ENCODE measurements around the gene AIP. TPM values are rescaled to one million over a fixed set of nuclear protein-coding genes. Genes with fewer than 3 reads are reported as not detected.

Gene AIP
- total RNA-seq = 120 and 127 TPM in 2 replicates
- 123 TPM for total RNA-seq (2013)
- 176 and 205 TPM in 2 replicates for polyA plus RNA-seq
- 167 and 195 TPM in 2 replicates for polyA minus RNA-seq

DNA sequence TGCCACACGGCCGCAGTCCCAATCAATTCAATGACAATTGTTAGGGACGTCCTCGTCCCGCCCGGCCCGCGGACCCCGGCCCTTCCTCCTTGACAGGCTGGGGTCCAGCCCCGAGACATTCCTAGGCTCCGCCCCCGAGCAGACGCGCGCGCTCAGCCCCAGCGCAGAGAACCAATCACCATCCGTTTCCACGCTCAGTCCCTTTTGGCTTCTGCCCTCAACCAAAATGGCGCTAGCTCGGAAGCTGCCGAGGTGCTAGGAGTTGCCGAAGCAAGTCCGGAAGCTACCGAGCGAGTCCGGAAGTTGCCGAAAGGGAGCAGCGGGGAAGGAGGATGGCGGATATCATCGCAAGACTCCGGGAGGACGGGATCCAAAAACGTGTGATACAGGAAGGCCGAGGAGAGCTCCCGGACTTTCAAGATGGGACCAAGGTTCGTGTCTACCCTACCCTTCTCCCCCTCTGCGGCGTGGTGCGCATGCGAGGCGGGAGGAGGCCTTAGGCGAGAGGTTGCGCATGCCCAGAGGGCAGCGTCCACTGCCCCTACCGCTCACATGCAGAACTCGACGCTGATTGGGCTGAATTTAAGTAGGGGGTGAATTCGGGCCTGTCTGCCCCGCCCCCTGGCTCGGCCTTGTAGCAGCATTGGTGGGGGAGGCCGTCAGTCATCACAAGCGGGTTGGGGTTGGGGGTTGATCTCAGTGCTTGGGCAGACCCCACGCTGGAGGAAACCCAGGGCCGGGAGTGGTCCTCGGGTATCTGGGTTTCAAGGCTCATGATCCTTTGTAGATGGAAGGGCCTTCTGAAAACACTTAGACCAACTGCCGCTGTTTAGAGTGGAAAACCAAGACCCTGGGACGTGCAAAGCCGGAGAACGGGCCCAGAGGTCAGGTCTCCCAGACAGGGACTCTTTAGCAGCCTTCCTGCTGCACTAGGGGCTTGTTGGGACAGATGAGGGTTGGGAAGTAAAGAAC lies at the start of gene AIP:
Gene AIP, plus strand, starts transcription at position 200 of the 972 bp plus-strand sequence. Its CDS starts 133 bp downstream, at position 333.
- POLR2A ChIA-PET = interaction anchor here (0.5 to 4.9 kb wide), 16 partner anchors 8 to 195 kb away, joined by 3 to 53 read pairs (median 4); partner anchors contain the start of genes PITPNM1, POLD4, PPP1CA and PTPRCAP
- peaks cover 56% of the 10 kb centered on the region for H3K4me1 Mint-ChIP-seq
- intact Hi-C loops (cut with micrococcal nuclease) = loop anchor here (1.0 to 2.0 kb wide), 7 partner anchors 14 to 206 kb away; partner anchors contain the start of genes CDK2AP2, PITPNM1, PTPRCAP and RPS6KB2

More for the DNA sequence above, at the start of gene AIP:
- Histone ChIP-seq H4K20me1 (ENCODE audit: control insufficient read depth, insufficient read depth, low read length, poor library complexity, severe bottlenecking) (peaks cover 35% of the 10 kb centered on the region), H3K27me3 (replicated peaks in 1 of 4; ENCODE audit: control extremely low read depth in 1 of 4, control insufficient read depth in 3 of 4, insufficient read depth in 4 of 4, low read length in 3 of 4) (no peaks in the 10 kb centered on the region), H3K4me1 (ENCODE audit: control insufficient read depth in 2 of 2, insufficient read depth in 2 of 2, low read length in 2 of 2) (peaks cover 38 to 56% of the 10 kb centered on the region in 2 donors), H3K36me3 (replicated peaks in 1 of 2; ENCODE audit: control extremely low read depth in 1 of 2, control insufficient read depth in 1 of 2, extremely low read depth in 1 of 2, insufficient read depth in 2 of 2, low read length in 1 of 2) (peaks cover 0 to 18% of the 10 kb centered on the region in 2 experiments), H3K79me2 (ENCODE audit: control insufficient read depth, insufficient read depth, low read length) (peaks cover 42% of the 10 kb centered on the region), H3K9me3 (ENCODE audit: control extremely low read depth in 1 of 3, control insufficient read depth in 2 of 3, insufficient read depth in 1 of 3, low read length in 2 of 3) (no peaks in the 10 kb centered on the region), H3K4me2 (replicated peaks; ENCODE audit: low read depth, low read length, poor library complexity, severe bottlenecking) (peak within 1 kb of the TSS; percentile 89), H3K27ac (ENCODE audit: low read length in 2 of 2) (peak within 1 kb of the TSS; percentile 75 to 79), H3K9ac (ENCODE audit: low read length) (peak within 1 kb of the TSS; percentile 71), H2AFZ (ENCODE audit: insufficient read depth, low read depth, low read length, poor library complexity, severe bottlenecking) (peak within 1 kb of the TSS; percentile 83), H3K4me3 (ENCODE audit: control extremely low read depth in 1 of 5, extremely low read depth in 1 of 5, insufficient read depth in 1 of 5, low read depth in 2 of 5, low read length in 4 of 5) (peak within 1 kb of the TSS; percentile 56 to 99 (median 68))
- CTCF ChIA-PET = interaction anchor here (0.8 to 4.0 kb wide), 11 partner anchors 15 to 132 kb away, joined by 3 to 19 read pairs (median 5); partner anchors contain the start of genes PITPNM1, PPP1CA, RAD9A and RPS6KB2
- 11% methylated on average over 59 of the region's 60 CpGs for WGBS (ENCODE audit: insufficient coverage)
- H3K27ac Mint-ChIP-seq = peak within 1 kb of the TSS; percentile 100
- H3K9me3 Mint-ChIP-seq (ENCODE audit: insufficient read depth) = no peaks in the 10 kb centered on the region
- DNase-seq (peak; percentile 98), ATAC-seq (ENCODE audit: low read depth) (peak; percentile 87)
- H3K4me3 Mint-ChIP-seq = peak within 1 kb of the TSS; percentile 99
- no peaks in the 10 kb centered on the region for H3K27me3 Mint-ChIP-seq
- no peak for TF ChIP-seq CTCF (IDR thresholded peaks at IDR 0.05)
- TF ChIP-seq EZH2 (IDR thresholded peaks at IDR 0.05; ENCODE audit: borderline replicate concordance, insufficient read depth, low read depth, low read length, poor library complexity, severe bottlenecking) = no peak
